Esophagus squamous epithelium (tissue), 5 donors: ENCODE results near the gene MRPL43. TPM values are rescaled to one million over a fixed set of nuclear protein-coding genes. Genes with fewer than 3 reads are reported as not detected.
A peak's percentile ranks its signal among the peaks of the same experiment; 100 is the strongest.

Source experiments
- DNase-seq: peaks from one replicate; lab custom pipeline; 2025; lab: John Stamatoyannopoulos, UW
- H3K27ac ChIP-seq, 4 donors: fragments of 200-600 bp; sonication (generic); one replicate each; pipeline ENCODE4 v1.5.1; 2016 to 2019; ENCODE audit warnings: mild to moderate bottlenecking in 1 of 4
- H3K27me3 ChIP-seq, 4 donors: fragments of 200-600 bp; sonication (generic); 1 replicate in 3 of 4; 2 replicates in 1 of 4; pipeline versions ENCODE4 v1.5.1 to v1.6.0; 2017 to 2021; ENCODE audit warnings: antibody characterized with exemption in 1 of 4
- H3K36me3 ChIP-seq, 3 donors: fragments of 200-600 bp; sonication (generic); one replicate each; pipeline ENCODE4 v1.5.1; 2016 to 2019
- H3K4me1 ChIP-seq, 3 donors: fragments of 200-600 bp; sonication (generic); one replicate each; pipeline ENCODE4 v1.5.1; 2017 to 2019
- H3K4me3 ChIP-seq, 4 donors: fragments of 200-600 bp; sonication (generic); 1 replicate in 3 of 4; 2 replicates in 1 of 4; pipeline ENCODE4 v1.5.1; 2016 to 2019; ENCODE audit warnings: mild to moderate bottlenecking in 2 of 4, moderate library complexity in 1 of 4
- H3K9me3 ChIP-seq, 3 donors: fragments of 200-600 bp; sonication (generic); one replicate each; pipeline ENCODE4 v1.5.1; 2016 to 2019
- POLR2A ChIP-seq, 4 donors: fragments of 450-650 bp; IDR thresholded peaks; one replicate each; pipeline ENCODE4 v1.6.1; 2017; ENCODE audit warnings: antibody characterized with exemption in 4 of 4, mild to moderate bottlenecking in 4 of 4, moderate library complexity in 3 of 4
- WGBS, 2 donors: methylation state at CpG; one replicate each; pipeline ENCODE4 v1.1.5; 2018; 5-methylcytosine and 5-hydroxymethylcytosine counted together
- intact Hi-C: fragments of 100-400 bp; cut with DNase I; formaldehyde crosslinking; loops from one replicate; pipeline ENCODE4 v1.15.0; 2022
- total RNA-seq, 4 donors: library from RNA; depleted of rRNA; stranded (reverse); fragments of >200 nt; gene quantifications; one replicate each; pipeline ENCODE4 v1.1.0, GENCODE V29; 2016
- TF ChIP-seq, protein P1 (sequence below), 6 experiments: fragments of 450-650 bp in 4 of 6; fragments of 200-600 bp in 2 of 6; sonication (generic) in 2 of 6; IDR thresholded peaks; one replicate each; pipeline ENCODE4 v1.5.1; 2016 to 2019; ENCODE audit warnings: antibody characterized with exemption in 6 of 6, mild to moderate bottlenecking in 4 of 6, moderate library complexity in 4 of 6
- donor health status: DM: yes; HTN: yes; CAD: no.

MRPL43 gene
- total RNA-seq, 4 donors from 2014 or later = 52.7 to 71.9 (median 60.7) TPM

- Histone ChIP-seq H3K36me3 (peaks cover 13 to 40% (median 16%) of the 10 kb centered on the region in 3 donors), H3K27me3 (no peaks in the 10 kb centered on the region), H3K9me3 (no peaks in the 10 kb centered on the region), H3K4me1 (peaks cover 10 to 40% (median 15%) of the 10 kb centered on the region in 3 donors), H3K27ac (no peak overlapping the region), H3K4me3 (no peak overlapping the region)
- intact Hi-C loops = no loop called here
- DNase-seq = no peak
- no CpG with 5 or more reads among the region's 6 CpGs for WGBS, 2 donors
- TF ChIP-seq, protein P1, sequence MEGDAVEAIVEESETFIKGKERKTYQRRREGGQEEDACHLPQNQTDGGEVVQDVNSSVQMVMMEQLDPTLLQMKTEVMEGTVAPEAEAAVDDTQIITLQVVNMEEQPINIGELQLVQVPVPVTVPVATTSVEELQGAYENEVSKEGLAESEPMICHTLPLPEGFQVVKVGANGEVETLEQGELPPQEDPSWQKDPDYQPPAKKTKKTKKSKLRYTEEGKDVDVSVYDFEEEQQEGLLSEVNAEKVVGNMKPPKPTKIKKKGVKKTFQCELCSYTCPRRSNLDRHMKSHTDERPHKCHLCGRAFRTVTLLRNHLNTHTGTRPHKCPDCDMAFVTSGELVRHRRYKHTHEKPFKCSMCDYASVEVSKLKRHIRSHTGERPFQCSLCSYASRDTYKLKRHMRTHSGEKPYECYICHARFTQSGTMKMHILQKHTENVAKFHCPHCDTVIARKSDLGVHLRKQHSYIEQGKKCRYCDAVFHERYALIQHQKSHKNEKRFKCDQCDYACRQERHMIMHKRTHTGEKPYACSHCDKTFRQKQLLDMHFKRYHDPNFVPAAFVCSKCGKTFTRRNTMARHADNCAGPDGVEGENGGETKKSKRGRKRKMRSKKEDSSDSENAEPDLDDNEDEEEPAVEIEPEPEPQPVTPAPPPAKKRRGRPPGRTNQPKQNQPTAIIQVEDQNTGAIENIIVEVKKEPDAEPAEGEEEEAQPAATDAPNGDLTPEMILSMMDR (IDR thresholded peaks at IDR 0.05) = no peak
- no peak for TF ChIP-seq POLR2A (IDR thresholded peaks at IDR 0.05)
These were observed 7.9 kb upstream of the MRPL43 start for GRCh38 chr10:100995181-100995580.

DNA sequence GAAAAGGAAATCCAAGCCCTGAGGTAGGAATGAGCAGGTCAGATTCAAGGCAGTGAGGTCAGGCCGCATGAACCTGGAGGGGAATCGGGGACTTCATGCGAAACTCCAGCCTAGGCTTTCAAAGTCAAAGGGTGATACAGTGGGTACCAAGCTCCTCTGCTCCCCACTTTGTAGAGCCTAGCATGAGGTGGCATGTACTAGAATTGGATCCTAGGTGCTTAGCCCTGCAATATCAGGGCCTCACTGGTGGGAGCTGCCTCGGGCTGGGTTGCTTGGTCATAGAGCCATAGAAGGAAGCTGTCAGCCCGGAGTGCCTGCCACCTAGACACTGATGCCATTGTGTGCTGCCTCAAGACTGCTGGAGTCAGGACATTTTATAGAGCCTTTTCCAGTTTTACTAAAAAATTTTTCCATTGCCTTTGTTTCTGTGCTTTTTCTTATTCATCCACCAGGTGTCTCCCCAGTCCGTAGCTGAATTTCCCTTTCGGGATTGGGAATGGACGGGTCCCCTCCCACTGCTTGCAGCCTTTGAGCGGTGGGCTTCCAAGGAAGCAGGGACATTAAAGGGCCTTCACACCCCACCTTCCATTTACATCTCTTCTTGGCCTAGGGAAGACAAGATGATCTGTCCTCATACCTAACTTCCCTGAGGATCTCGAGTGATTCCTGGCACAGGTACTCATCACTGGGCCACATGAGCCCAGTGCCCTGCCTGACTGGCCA, 6.8 kb upstream of the MRPL43 start:
- H3K27me3 ChIP-seq = no peaks in the 10 kb centered on the region
- peaks cover 13 to 51% (median 25%) of the 10 kb centered on the region in 3 donors for H3K36me3 ChIP-seq
- H3K9me3 ChIP-seq = no peaks in the 10 kb centered on the region
- H3K4me3 ChIP-seq = no peak overlapping the region
- 42 to 50% methylated on average over 10 of the region's 10 CpGs for WGBS, 2 donors
- intact Hi-C loops = no loop called here
- H3K27ac ChIP-seq = no peak overlapping the region
- DNase-seq = no peak
- H3K4me1 ChIP-seq = peaks cover 10 to 44% (median 14%) of the 10 kb centered on the region in 3 donors
- TF ChIP-seq, protein P1 (IDR thresholded peaks at IDR 0.05) = peak; percentile 19 to 71 (median 64)
- TF ChIP-seq POLR2A (IDR thresholded peaks at IDR 0.05) = no peak

- Histone ChIP-seq H3K27me3 (no peaks in the 10 kb centered on the region), H3K4me1 (peaks cover 22 to 47% (median 22%) of the 10 kb centered on the region in 3 donors), H3K36me3 (peaks cover 13 to 73% (median 26%) of the 10 kb centered on the region in 3 donors), H3K4me3 (no peak overlapping the region), H3K9me3 (no peaks in the 10 kb centered on the region), H3K27ac (no peak overlapping the region)
- WGBS, 2 donors = 89 to 93% methylated on average over 14 to 18 of the region's 21 CpGs
- intact Hi-C loops = no loop called here
- no peak for DNase-seq
- TF ChIP-seq POLR2A (IDR thresholded peaks at IDR 0.05) = no peak
These were observed 1.8 kb upstream of the MRPL43 start for GRCh38 chr10:100989088-100989487.

DNA sequence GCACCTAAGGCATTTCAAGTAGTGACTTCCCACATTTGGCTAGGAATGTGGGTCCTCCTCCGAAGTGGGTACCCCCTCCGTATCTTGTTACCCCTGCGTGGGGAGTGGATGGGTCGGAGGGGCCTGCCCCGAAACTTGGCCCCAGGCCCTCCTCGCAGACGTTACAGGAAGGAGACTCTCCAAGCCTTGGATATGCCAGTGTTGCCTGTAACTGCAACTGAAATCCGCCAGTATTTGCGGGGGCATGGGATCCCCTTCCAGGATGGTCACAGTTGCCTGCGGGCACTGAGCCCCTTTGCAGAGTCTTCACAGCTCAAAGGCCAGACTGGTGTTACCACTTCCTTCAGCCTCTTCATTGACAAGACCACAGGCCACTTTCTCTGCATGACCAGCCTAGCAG, 869 bp upstream of the MRPL43 start:
- intact Hi-C loops = no loop called here
- H3K27me3 ChIP-seq = no peaks in the 10 kb centered on the region
- DNase-seq = no peak
- peak overlapping the region in 1 of 4 donors; percentile 89 for H3K27ac ChIP-seq
- H3K4me1 ChIP-seq = peaks cover 22 to 47% (median 22%) of the 10 kb centered on the region in 3 donors
- peaks cover 18 to 73% (median 24%) of the 10 kb centered on the region in 3 donors for H3K36me3 ChIP-seq
- peak overlapping the region; percentile 78 to 90 (median 86) for H3K4me3 ChIP-seq
- no peaks in the 10 kb centered on the region for H3K9me3 ChIP-seq
- 58 to 66% methylated on average over 2 to 4 of the region's 10 CpGs for WGBS, 2 donors
- TF ChIP-seq POLR2A (IDR thresholded peaks at IDR 0.05) = no peak
- TF ChIP-seq, protein P1 (IDR thresholded peaks at IDR 0.05) = no peak

DNA sequence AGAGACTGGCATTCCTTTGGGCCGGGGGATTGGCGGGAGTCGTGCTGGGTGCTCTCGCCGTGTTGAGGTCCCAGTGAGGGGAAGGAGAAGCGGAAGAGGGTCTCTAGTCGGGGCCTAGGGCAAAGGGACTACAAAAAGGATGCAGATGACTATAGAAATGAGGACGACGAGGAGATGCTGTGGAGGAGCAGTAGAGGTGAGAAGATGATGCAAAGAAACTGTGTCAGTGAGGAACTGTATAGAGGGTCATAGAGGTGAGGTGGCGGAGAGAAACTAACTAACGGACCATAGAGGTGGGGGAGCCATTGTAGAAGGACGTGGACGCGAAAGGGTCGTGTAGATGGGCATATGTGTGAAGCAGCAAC, 370 bp upstream of the MRPL43 start:
- no peak for TF ChIP-seq POLR2A (IDR thresholded peaks at IDR 0.05)
- TF ChIP-seq, protein P1 (IDR thresholded peaks at IDR 0.05) = no peak
- H3K27me3 ChIP-seq = no peaks in the 10 kb centered on the region
- DNase-seq = no peak
- H3K4me1 ChIP-seq = peaks cover 22 to 47% (median 22%) of the 10 kb centered on the region in 3 donors
- H3K36me3 ChIP-seq = peaks cover 18 to 73% (median 19%) of the 10 kb centered on the region in 3 donors
- no peaks in the 10 kb centered on the region for H3K9me3 ChIP-seq
- intact Hi-C loops = no loop called here
- peak overlapping the region; percentile 78 to 90 (median 86) for H3K4me3 ChIP-seq
- peak overlapping the region; percentile 76 to 89 (median 82) for H3K27ac ChIP-seq
- WGBS, 2 donors = 0 to 1% methylated on average over 15 of the region's 15 CpGs
